ENCODE data around the gene PLEKHA7. TPM values are rescaled to one million over a fixed set of nuclear protein-coding genes. Genes with fewer than 3 reads are reported as not detected.
A peak's percentile ranks its signal among the peaks of the same experiment; 100 is the strongest.

PLEKHA7 gene
- total RNA-seq, 1 experiment from 2014 or later: 57.5 TPM

DNA sequence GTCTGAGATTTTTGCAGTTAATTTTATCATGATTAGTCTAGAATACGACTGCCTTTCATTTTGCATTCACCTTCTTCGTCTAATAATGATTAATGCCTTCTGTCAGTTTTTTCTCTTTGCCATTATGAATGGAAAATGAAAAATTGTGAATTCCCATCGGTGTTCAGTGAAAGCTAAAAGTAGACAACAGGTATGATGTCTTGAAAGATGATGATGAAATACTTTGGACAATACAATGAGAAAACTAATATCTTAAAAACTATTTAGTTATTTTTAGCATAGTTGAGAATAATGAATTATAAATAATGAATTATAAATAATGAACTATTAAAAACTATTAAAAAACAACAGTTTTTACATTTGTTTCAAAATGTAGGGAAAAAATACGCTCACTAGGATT is 270.7 kb downstream of the PLEKHA7 start:
- no peak for DNase-seq (ENCODE audit: low spot score)

DNA sequence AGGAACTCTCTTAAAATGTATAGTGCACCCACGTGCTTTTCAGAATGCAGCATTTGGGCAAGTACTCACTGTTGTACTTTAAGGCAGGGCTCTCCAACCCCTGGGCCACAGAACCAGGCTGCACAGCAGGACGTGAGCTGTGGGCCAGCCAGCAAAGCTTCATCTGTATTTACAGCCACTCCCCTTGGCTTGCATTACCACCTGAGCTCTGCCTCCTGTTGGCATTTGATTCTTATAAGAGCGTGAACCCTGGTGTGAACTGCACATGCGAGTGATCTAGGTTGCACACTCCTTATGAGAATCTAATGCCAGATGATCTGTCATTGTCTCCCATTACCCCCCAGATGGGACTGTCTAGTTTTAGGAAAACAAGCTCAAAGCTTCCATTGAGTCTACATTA is 272.7 kb downstream of the PLEKHA7 start:
- no peak for DNase-seq (ENCODE audit: low spot score)

DNA sequence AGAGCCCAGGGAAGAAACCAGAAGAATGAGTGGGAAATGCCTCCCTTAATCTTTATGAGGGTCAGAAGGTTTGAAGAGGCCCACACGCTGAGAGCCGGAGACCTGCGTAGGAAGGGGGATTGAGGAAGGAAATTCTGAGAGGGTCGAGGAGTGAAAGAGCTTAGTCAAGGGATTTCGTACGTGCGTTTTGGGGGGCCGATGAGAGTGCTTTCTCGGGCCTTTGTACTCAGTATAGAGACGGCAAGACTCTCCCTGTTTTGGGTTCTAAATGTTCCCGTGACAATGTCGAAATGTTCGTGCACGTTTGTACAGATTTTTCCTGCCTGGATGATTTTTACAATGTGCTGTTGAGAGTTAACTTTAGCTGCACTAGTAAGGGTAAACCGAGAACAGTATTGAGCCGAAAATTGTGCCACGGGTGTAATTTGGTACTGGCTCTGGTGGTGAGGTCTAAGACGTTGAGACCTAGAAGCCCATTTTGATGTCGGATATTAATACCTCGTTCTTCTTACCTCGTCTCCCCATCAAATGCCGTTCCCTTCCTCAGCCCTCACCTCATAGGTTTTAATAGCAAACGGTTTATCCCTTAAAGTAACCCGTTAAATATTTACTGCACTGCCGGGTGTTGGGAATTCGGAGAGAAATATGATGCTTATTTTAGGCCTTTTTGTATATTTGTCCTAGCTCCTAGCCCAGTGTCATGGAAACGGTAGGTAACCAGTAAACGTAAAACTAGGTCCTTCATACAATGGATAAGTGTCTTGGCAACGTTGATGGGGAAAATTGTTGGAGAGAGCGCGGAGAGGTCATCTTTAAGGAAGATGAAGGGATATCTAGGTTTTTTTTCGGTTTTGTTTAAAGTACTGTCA is 275.0 kb downstream of the PLEKHA7 start:
- peak; percentile 61 for DNase-seq (ENCODE audit: low spot score)

DNA sequence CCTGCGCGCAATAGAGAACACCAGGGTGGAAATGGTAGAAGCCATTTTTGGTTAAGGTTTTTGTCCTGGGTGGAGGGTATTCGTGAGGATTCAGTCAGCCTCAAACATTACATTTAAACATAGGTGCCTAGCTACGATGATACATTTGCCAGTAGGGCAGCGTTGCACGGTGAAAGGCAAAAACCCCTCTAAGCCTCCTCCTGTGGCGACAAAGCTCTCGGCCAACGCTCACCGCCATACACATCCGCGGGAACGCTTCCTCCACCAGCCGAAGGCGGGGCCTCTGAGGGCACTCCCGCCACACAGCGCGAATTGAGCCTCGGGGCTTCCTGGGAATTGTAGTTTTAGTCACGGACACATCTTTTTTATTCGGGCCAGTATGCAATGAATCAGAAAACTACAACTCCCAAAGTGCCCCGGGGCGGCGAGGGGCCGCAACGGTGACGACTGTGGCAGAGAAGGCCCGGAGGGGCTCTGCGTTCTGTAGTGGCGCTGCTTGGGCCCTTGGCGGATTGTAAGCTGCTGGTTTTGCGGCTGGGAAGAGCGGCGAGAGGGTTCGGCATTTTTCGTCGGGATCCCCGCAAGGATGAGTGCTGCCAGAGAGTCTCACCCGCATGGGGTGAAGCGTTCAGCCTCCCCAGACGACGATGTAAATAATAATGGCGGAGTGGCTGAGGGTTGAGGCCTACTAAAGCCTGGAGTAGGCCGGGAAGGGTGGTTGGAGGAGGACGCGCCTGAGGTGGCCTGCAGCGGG is 275.8 kb downstream of the PLEKHA7 start, which contains the start of gene C11orf58:
C11orf58 (plus strand) TSS at position 455 of the 754 bp plus-strand sequence; CDS start at position 587, 132 bp downstream.
- DNase-seq (ENCODE audit: low spot score): peak; percentile 98

DNA sequence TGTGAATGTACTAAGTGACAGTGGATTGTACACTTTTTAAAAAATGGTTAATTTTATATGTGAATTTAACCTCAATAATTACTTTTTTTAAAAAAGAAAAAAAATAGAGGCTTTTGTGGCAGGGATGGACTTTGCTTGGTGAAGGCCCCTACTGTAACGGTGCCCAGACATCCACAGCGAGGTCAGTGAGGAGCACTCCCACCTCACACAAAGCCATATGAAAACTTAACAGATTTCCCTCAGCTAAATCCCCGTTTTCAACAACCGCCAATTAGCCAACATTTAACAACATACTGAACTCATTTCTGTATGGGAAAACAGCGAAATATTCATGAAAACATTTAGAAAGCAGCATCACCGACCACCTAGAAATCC is 276.4 kb downstream of the PLEKHA7 start:
- DNase-seq (ENCODE audit: low spot score): no peak

Other genes with a start within 250 kb of the PLEKHA7 start
- 1,193 and 1,327 TPM in 2 replicates for gene RPS13, start 63.3 kb upstream of the PLEKHA7 start, total RNA-seq (2014; rRNA removed; shearing (Covaris generic))
- 25.8 and 32.2 TPM in 2 replicates for gene PIK3C2A, start 193.6 kb upstream of the PLEKHA7 start, total RNA-seq (2014; rRNA removed; shearing (Covaris generic))